GM12873 (cell line): ENCODE data around the gene KICS2.

Experiments used
- CTCF ChIP-seq: IDR thresholded peaks from 2 replicates; pipeline ENCODE4 v1.5.1; 2012; ENCODE audit warnings: low read depth, mild to moderate bottlenecking, moderate library complexity, low read length, control low read depth; ENCODE audit not compliant: insufficient read depth; ENCODE audit errors: missing control alignments

Gene KICS2

GRCh38 chr12:64186789-64187188 lies 35.3 kb downstream of the KICS2 start:
- no peak for TF ChIP-seq CTCF

- TF ChIP-seq CTCF: no peak
These were observed 37.9 kb downstream of the KICS2 start for GRCh38 chr12:64184216-64184615.

GRCh38 chr12:64181430-64182291 lies 40.4 kb downstream of the KICS2 start:
- TF ChIP-seq CTCF: peak; percentile 18

- TF ChIP-seq CTCF: no peak
These were observed 41.1 kb downstream of the KICS2 start for GRCh38 chr12:64180951-64181350.

- no peak for TF ChIP-seq CTCF
These were observed 44.0 kb downstream of the KICS2 start for GRCh38 chr12:64178122-64178521.

- no peak for TF ChIP-seq CTCF
These were observed 45.1 kb downstream of the KICS2 start for GRCh38 chr12:64177001-64177400.

- no peak for TF ChIP-seq CTCF
These were observed 46.7 kb downstream of the KICS2 start for GRCh38 chr12:64175254-64175945.
